ENCODE measurements around the gene CCSER1. TPM values are rescaled to one million over a fixed set of nuclear protein-coding genes. Genes with fewer than 3 reads are reported as not detected.

CCSER1 gene
- total and polyA plus RNA-seq, 2 of the 8 experiments (the other 6 are each of a cell fraction or from before 2014, with no cell fraction given), result 0.26 to 0.84 TPM

DNA sequence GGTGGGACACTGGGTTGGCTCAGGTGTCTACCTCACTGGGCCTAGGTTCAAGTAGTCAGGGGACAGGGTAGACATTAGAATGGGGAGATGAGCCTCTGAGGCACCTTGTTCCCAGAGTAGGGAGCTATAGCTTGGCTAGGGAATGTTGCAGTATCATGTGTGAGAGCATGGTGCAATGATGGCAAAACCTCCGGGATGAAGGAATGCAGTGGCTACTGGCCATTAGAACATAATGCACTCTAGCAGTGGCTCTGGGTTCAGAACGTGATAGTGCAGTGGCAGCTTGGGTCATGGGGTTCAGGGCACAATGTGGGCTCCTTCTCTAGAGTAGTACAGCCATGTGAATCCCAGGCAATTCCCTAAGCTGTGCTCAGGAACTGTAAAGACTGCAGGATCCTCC lies 471.5 kb downstream of the CCSER1 start:
- Histone ChIP-seq H3K79me2 (ENCODE audit: control insufficient read depth in 1 of 2, insufficient read depth in 2 of 2, low read length in 2 of 2) (no peaks in the 10 kb centered on the region), H2AFZ (ENCODE audit: low read length) (no peak overlapping the region; the same call in 1 of the 2 replicates), H3K9ac (replicated peaks in 1 of 4; ENCODE audit: extremely low read depth in 1 of 4, low read depth in 3 of 4, low read length in 3 of 4) (no peak overlapping the region), H3K56ac (replicated peaks; ENCODE audit: insufficient read length, low read depth, low read length) (no peak overlapping the region), H2BK5ac (ENCODE audit: low read depth, low read length) (no peak overlapping the region), H2AK5ac (ENCODE audit: low read depth, low read length) (no peak overlapping the region), H2BK12ac (ENCODE audit: low read depth, low read length) (no peak overlapping the region), H3K79me1 (ENCODE audit: low read depth, low read length) (no peaks in the 10 kb centered on the region), H3K9me3 (ENCODE audit: insufficient read depth in 2 of 2, low read depth in 1 of 2, low read length in 1 of 2) (no peaks in the 10 kb centered on the region), H3K4me1 (replicated peaks in 1 of 4; ENCODE audit: control insufficient read depth in 3 of 4, insufficient read depth in 4 of 4, low read length in 3 of 4) (no peaks in the 10 kb centered on the region), H3K14ac (ENCODE audit: insufficient read length) (peak overlapping the region; percentile 94), H4K8ac (ENCODE audit: extremely low read depth, insufficient read depth, low read length) (no peak overlapping the region), H3K4ac (replicated peaks; ENCODE audit: insufficient read length, low read depth, low read length) (no peak overlapping the region), H3K23me2 (ENCODE audit: low read depth, low read length) (no peaks in the 10 kb centered on the region), H3K36me3 (ENCODE audit: control insufficient read depth in 2 of 4, insufficient read depth in 4 of 4, low read length in 3 of 4) (no peaks in the 10 kb centered on the region), H3K18ac (ENCODE audit: extremely low read depth, low read length) (no peak overlapping the region), H2BK15ac (ENCODE audit: low read length) (no peak overlapping the region), H4K5ac (ENCODE audit: insufficient read length, low read depth, low read length) (no peak overlapping the region), H4K91ac (replicated peaks; ENCODE audit: insufficient read length, low read length) (no peak overlapping the region), H3K23ac (ENCODE audit: insufficient read length) (no peak overlapping the region), H3K4me3 (ENCODE audit: extremely low read depth in 1 of 4, insufficient read depth in 2 of 4, low read depth in 3 of 4, low read length in 4 of 4) (no peak overlapping the region), H3K4me2 (ENCODE audit: insufficient read depth in 1 of 2, low read depth in 2 of 2, low read length in 2 of 2) (no peak overlapping the region), H2BK20ac (ENCODE audit: low read length) (no peak overlapping the region), H2BK120ac (replicated peaks; ENCODE audit: low read depth, low read length) (peak overlapping the region; percentile 64), H3K27me3 (replicated peaks in 1 of 4; ENCODE audit: control insufficient read depth in 3 of 4, extremely low read depth in 1 of 4, insufficient read depth in 3 of 4, low read length in 3 of 4) (no peaks in the 10 kb centered on the region), H4K20me1 (replicated peaks in 1 of 2; ENCODE audit: control insufficient read depth in 1 of 2, insufficient read depth in 2 of 2, low read length in 2 of 2) (no peaks in the 10 kb centered on the region), H3K27ac (ENCODE audit: low read depth, low read length) (no peak overlapping the region)
- ChIA-PET POLR2A (ENCODE audit: partially characterized antibody) (no interaction called here), CTCF (ENCODE audit: partially characterized antibody) (no interaction called here)
- no peak for FAIRE-seq
- 84% methylated on average over 2 of the region's 2 CpGs; no CpG with 5 or more reads in 1 of the 2 experiments for WGBS, 2 experiments (ENCODE audit: extremely low coverage in 1 of 2, insufficient coverage in 1 of 2, insufficient read length in 1 of 2, insufficient replicate concordance in 2 of 2, low coverage in 1 of 2, low lambda C conversion rate in 2 of 2, missing lambda C conversion rate in 1 of 2)
- DNase-seq (ENCODE audit: low read depth in 1 of 2, low spot score in 2 of 2), result no peak
- TF ChIP-seq KDM5A (IDR thresholded peaks at IDR 0.05; ENCODE audit: low read length) (no peak), TAF1 (IDR thresholded peaks at IDR 0.05; ENCODE audit: low read depth, low read length) (no peak), YY1 (IDR thresholded peaks at IDR 0.05; ENCODE audit: low read depth, low read length) (no peak), BACH1 (IDR thresholded peaks at IDR 0.05; ENCODE audit: low read length) (no peak), SP1 (IDR thresholded peaks at IDR 0.05; ENCODE audit: low read depth, low read length) (no peak), BCL11A (IDR thresholded peaks at IDR 0.05; ENCODE audit: low read depth in 2 of 2, low read length in 2 of 2) (no peak), TCF12 (IDR thresholded peaks at IDR 0.05; ENCODE audit: low read depth, low read length) (no peak), KDM1A (IDR thresholded peaks at IDR 0.05; ENCODE audit: borderline replicate concordance, low read length) (no peak), TAF7 (optimal IDR thresholded peaks at IDR 0.05; ENCODE audit: borderline replicate concordance, low read depth, low read length) (no peak), RFX5 (IDR thresholded peaks at IDR 0.05; ENCODE audit: borderline replicate concordance, low read depth, low read length) (no peak), GTF2F1 (IDR thresholded peaks at IDR 0.05; ENCODE audit: borderline replicate concordance, low read depth, low read length) (no peak), ZNF274 (IDR thresholded peaks at IDR 0.05; ENCODE audit: borderline replicate concordance, extremely low read depth, low read length) (no peak), POLR2AphosphoS5 (IDR thresholded peaks at IDR 0.05; ENCODE audit: low read depth, low read length) (no peak), RXRA (IDR thresholded peaks at IDR 0.05; ENCODE audit: insufficient read depth, low read depth, low read length) (no peak)
- TF ChIP-seq, protein P1, sequence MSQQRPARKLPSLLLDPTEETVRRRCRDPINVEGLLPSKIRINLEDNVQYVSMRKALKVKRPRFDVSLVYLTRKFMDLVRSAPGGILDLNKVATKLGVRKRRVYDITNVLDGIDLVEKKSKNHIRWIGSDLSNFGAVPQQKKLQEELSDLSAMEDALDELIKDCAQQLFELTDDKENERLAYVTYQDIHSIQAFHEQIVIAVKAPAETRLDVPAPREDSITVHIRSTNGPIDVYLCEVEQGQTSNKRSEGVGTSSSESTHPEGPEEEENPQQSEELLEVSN (IDR thresholded peaks at IDR 0.05), result no peak
- TF ChIP-seq, protein P2, sequence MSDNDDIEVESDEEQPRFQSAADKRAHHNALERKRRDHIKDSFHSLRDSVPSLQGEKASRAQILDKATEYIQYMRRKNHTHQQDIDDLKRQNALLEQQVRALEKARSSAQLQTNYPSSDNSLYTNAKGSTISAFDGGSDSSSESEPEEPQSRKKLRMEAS (IDR thresholded peaks at IDR 0.05), result no peak
